ENCODE data around the gene BTBD8.

Gene BTBD8

DNA sequence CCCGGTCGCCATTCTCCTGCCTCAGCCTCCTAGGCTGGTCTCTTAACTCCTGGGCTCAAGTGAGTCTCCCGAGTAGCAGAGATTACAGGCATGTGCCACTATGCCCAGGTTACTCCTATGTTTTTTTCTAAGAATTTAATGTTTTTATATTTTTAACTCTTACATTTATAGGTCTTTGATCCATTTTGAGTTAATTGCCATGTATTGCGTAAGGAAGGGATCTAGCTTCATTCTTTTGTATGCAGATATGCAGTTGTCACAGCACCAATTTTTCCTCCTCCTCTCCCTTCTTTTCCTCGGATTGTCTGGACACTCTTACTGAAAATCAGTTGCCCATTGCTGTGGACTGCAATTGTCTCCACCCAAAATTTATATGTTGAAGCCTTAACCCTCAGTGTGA lies 11.5 kb downstream of the BTBD8 start:
- no peak for DNase-seq (ENCODE audit: low read depth in 3 of 3)

DNA sequence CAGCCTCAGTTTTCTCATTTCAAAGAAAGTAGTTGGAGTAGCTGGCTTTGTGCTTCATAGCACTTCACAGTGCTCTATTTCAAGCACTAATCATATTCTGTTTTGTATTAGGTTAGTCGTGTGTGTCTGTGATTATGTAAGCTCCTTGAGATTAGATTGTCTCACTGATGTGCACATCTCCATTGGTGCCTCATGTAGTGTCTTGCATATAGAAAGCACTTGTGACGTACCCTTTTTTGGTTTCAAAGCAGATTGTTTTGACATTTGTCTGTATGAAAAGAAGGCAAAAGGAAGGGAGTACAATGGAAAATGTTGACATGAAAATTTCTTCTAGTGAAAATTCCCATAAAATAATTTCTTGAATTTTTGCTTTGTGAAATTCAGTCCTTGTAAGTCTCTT lies 13.9 kb downstream of the BTBD8 start:
- no peak for DNase-seq (ENCODE audit: low read depth in 3 of 3)

DNA sequence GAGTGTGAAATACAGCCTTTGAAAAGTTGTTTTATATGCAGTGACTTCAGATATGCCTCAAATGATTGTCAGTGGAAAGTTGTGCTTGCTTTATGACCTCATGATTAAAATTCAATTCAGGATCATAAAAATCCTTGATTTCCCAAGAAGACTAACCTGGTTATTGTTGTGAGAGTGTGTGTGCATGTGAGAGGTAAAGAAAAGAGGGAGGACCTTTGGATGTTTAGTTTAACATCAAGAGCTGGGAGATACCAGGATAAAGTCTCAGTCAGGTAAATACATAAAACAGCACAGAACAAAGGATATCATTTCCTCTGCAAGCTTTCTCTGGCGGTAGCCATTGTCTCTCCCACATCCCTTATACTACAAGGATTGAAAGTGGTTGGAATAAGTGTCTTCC lies 14.4 kb downstream of the BTBD8 start:
- DNase-seq (ENCODE audit: low read depth in 3 of 3): no peak

DNA sequence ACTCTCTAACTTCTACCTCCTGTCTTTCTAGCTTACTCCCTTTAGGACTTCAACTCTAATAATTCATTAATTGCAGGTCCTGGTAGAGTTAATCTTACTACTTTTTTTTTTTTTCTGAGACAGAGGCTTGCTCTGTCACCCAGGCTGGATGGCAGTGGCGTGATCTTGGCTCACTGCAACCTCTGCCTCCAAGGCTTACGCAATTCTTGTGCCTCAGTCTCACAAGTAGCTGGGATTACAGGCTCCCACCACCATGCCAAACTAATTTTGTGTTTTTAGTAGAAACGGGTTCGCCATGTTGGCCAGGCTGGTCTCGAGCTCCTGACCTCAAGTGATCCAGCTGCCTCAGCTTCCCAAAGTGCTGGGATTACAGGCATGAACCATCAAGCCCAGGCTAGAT lies 15.7 kb downstream of the BTBD8 start:
- no peak for DNase-seq (ENCODE audit: low read depth in 3 of 3)

DNA sequence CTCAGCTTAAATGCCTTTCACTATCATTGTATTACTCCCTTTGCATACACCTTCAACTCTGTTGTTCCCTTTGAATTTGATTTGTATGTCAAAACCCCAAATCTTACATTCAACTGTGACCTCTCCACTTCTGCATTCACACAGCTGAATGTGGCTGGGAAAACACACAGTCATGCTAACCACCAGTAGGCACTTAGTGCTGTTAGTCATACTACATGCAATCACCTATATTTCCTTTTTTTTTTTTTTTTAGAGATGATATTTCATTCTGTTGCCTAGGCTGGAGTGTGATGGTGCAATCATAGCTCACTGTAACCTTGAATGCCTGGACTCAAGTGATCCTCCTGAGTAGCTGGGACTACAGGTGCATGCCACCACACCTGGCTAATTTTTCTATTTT lies 16.2 kb downstream of the BTBD8 start:
- DNase-seq (ENCODE audit: low read depth in 3 of 3): no peak

DNA sequence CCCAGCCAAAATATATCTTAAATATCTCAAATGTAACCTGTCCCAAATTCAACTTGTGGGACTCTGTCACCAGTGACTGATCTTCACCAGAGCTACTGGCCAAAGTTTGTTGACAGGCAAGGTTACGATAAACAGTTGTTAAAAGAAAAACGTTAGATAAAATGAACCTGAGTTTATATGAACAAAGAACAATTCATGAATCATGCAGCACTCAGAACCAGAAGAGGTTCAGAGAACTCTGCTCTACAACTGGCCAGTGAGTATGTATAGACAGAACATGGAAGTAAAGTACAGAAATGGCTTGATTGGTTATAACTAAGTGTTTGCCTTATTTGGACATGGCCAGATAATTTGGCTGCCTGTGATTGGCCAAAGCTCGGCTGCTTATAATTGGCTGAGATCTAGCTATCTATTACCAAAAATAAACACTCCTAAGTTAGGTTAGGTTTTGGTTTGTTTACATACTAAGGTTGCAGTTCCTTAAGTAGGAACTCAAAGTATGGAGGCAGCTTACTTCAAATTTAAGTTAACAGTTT lies 25.5 kb downstream of the BTBD8 start:
- DNase-seq (ENCODE audit: low read depth in 3 of 3): no peak

DNA sequence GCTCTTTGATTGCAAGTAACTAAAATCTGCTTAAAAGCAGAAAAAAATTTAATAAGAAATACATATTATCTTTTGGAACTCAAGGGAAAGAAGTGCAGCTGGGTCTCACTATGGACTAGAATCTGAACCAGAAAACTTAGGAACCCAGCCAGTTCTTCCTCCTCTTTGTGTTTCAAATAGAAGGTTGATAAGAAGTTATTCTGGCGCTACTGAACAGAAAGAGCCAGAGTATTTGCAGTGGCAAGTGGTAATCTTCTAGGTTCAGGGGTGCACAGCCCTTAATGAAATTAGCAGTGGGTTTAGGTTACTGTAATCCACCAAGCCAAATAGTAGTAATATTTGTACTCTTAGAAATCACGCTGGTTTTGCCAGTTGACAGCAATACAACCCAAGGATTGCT lies 28.5 kb downstream of the BTBD8 start:
- DNase-seq (ENCODE audit: low read depth in 3 of 3): no peak

DNA sequence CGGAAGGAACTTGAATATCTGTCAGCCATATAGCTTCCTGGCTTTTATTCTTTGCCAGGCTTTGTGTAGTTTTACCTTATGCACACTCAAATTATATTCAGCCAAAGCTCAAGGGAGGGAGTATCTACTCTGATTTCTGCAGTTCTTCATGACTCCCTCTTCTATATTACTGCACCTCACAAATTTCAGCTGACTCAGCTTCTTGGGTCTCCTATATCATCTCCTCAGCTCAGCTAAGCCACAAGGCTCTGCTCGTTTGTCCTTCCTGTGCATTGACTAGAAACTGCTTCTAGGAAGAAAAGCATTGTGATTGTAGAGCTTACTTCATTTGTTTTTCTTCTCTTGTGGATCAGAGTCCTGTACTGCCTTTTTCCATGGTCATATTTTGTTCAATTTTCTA lies 37.4 kb downstream of the BTBD8 start:
- DNase-seq (ENCODE audit: low read depth in 3 of 3): no peak

DNA sequence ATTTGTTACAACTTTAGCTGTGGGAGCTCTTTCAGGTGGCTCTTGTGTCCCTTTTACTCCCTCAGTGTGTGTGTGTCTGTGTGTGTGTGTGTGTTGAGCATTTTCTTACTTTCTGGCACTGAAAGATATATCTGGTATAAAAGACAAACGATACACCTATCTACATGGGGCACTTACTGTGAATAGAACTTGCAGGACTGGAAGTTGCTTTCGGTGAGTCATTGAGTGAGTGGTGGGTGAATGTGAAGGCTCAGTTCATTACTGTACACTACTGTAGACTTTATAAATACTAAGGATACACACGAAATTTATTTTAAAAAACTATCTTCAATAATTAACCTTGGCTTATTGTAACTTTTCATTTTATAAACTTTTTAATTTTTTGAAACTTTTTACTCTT lies 38.7 kb downstream of the BTBD8 start:
- no peak for DNase-seq (ENCODE audit: low read depth in 3 of 3)

DNA sequence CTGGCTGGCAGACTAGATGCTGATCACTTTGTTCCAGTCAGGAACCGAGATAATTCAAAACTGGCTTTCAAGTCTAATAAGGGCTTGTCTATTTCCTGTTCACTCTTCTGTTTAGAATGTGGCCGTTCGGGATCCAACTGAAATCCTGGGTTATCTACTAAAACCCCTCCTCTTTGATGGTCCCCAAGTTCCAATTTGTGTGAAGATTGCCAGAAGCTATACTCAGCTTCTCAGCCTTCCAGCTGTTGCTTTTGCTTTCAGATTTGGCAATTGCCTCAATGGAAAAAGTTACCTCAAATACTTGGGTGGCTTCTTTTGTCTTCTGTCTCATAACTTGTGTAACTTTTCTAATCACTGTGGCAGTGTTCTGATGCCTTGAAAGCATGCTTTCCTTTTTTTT lies 43.7 kb downstream of the BTBD8 start:
- no peak for DNase-seq (ENCODE audit: low read depth in 3 of 3)

DNA sequence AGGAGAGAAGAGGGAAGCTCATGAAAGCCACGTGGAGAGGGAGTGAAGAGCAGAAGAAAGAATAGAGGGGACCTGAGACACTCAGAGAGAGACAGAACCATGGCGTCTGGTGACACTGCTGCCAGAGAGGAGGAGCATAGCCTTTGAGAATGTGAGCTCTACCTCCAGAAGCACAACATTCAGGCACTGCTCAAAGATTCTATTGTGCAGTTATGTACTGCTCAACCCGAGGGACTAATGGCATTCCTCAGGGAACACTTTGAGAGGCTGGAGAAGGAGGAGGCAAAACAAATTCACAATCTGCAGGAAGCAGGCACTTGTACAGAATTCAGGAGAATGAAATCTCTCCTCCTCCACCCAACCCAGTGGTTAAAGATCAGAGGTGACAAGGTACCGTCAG lies 45.1 kb downstream of the BTBD8 start:
- no peak for DNase-seq (ENCODE audit: low read depth in 3 of 3)

DNA sequence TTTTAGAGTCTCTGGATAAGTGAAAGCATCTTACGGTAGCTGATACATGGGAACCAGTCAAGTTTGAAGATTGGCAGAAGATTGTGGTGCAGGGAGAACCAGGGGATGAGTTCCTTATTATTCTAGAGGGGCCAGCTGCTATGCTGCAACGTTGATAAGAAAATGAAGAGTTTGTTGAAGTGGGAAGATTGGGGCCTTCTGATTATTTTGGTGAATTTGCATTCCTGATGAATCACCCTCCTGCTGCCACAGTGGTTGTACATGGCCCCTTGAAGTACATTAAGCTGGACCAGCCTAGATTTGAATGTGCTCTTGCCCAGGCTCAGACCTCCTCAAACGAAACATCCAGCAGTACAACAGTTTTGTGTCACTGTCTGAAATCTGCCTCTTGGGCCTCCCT lies 45.9 kb downstream of the BTBD8 start:
- DNase-seq (ENCODE audit: low read depth in 3 of 3): no peak

DNA sequence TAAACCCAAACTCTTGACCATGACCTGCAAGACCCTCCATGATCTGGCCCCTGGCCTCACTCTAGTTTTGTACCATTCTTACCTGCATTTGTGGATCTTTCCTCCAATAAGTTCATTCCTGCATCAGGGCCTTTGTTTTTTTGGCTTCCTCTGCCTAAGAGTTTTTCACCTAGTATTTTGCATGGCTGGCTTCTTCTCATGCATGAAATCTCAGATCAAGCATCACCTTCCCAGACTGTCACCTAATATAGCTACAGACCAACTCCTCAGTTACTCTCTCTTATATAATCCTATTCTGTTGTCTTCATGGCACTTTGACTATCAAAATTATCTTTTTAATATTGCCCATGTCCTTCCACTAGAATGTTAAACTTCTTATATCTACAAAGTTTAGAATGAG lies 54.2 kb downstream of the BTBD8 start:
- DNase-seq (ENCODE audit: low read depth in 3 of 3): no peak

DNA sequence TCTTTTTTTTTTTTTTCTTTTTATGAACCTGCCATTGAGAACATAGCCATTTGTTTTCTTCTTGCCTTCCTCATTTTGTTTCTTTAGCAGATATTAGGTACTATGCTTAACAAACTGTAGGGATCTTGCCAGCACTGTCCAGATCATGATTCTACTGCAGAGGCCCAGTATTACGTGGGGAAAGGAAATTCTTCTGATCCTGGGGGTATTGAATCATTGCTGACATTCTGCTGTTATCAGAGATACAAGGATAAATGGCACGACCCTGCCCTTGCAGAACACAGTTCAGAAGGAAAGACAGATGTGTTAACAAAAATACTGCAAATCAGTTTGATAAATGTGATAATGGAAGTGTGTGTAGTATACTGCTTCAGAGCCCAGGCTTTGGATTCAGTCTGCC lies 56.2 kb downstream of the BTBD8 start:
- no peak for DNase-seq (ENCODE audit: low read depth in 3 of 3)

DNA sequence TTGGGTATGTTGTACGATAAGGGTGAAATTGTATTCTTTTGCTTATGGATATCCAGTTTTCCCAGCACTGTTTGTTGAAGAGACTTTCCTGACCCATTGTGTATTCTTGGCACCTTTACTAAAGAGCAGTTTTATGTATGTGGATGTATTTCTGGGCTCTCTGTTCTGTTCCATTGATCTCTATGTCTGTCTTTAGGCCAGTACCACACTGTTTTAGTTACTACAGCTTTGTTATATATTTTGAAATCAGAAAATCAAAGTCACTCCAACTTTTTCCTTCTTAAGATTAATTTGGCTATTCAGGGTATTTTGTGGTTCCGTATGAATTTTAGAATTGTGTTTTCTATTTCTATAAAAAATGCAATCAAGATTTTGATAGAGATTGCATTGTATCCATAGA lies 74.8 kb downstream of the BTBD8 start:
- no peak for DNase-seq (ENCODE audit: low read depth in 3 of 3)

DNA sequence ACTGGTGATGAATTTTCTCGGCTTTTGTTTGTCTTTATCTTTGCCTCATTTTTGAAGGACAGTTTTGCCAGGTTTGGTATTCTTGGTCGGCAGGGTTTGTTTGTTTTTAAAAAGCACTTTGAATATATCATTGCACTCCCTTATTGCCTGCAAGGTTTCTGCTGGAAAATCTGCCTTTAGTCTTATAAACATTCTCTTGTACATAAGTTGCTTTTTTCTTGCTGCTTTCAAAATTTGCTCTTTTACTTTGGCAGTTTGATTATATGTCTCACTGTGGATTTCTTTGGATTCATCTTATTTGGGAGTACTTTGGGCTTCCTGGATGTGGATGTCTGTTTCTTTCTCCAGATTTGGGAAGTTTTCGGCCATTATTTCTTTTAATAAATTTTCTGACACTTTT lies 79.4 kb downstream of the BTBD8 start:
- no peak for DNase-seq (ENCODE audit: low read depth in 3 of 3)

DNA sequence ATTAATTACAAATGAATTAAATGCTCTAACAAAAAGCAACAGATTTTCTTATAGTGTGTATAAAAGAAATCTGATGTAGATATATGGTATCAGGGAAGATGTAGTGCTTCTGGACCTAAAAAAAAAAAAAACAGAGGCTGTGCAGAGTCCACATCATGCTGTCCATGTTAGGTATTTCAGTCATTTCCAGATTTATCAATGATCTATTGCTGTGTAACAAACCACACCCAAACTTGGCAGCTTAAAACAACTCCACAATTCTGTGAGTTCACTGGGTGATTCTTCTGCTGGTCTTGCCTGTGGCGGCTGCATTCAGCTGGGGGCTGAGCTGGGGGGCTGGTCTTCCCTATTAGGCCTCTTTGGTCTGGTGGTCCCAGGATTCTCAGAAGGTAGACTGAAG lies 85.2 kb downstream of the BTBD8 start:
- no peak for DNase-seq (ENCODE audit: low read depth in 3 of 3)

DNA sequence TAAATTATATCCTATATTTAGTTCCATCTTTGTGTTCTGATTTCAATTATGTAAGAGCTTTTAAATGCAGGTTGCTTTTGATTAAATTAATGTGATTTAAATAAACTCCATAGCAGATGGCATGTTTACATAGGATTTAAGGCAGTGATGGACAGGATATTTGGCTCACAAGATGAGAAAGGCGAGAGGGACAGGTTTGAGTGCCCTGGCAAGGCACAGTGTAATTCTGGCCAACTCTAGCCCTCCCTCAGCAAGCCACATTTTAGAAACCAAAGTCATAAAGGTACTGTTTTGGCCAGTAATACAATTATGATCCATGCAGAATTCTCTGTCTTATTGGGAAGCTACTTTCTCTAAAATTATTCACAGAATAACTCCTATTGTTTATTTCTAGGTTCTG lies 87.0 kb downstream of the BTBD8 start:
- no peak for DNase-seq (ENCODE audit: low read depth in 3 of 3)

DNA sequence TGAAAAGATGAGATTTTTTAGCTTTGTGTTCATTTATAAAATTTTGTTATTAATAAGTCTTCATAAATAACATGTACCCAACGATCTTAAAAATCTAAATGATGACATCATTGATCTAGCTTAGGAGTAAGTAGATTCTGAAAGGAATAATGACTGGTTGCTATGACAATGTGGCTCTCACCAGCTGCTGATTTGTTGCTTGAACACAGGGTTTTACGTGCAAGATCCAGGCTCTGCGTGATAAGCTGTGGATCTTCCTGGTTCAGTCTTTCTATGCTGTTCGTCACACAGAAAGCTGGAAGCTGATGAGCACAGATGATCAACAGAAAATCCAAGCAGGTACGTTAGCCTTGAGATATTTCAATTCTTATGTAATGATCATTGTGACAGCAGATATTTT lies 88.5 kb downstream of the BTBD8 start:
- no peak for DNase-seq (ENCODE audit: low read depth in 3 of 3)

DNA sequence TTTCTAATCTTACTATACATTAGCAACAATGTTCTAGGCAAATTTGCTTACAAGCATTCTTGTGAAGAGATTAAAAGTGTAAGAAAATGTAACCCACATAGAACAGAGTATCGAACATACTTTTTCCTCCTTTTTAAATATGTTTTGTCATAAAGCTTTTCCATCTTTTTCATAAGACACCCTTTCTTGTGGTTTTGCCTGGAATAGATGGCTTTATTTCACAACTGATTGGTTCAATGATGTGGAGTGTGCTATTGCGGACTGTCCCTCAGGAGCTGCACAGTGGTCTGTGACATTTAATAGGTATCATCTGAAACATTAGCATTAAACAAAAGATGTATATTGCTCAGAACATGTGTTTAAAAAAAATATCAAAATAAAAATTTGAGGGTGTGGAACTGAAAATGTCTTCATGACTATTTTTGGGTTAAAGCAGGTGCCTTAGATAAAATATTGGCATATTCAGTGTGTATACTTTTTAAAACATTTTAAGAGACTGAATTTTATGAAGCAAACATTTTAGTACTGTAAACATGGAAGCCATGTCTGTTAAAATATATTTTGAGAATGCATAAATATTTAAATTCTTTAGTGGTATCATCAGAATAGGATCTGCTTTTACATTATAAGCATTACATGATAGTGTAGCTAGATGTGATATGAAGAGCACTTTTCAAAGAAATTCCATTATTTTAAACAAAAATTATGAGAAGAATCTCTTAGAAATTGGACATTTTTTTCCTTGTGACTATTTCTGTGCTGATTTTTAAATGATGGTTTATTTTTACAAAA lies 89.3 kb downstream of the BTBD8 start:
- DNase-seq (ENCODE audit: low read depth in 3 of 3): no peak

DNA sequence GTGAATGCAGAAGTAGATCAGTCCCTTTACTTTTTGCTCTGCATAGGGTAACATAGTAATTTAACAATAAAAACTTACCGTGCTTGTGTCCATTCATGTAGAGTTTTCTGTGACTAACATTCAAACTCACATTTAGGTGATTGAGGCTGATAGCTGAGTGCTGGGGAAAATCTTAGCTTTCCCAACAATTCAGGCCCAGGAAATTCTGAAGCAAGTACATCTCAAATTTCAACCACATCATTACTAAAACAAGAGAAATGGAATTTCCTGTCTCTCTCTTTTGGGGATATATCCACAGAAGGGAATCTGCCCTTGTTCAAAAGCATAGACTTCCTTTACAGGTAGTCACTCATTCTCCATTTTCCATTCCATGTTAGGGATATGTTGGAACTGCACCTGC lies 104.5 kb downstream of the BTBD8 start:
- DNase-seq (ENCODE audit: low read depth in 3 of 3): no peak

DNA sequence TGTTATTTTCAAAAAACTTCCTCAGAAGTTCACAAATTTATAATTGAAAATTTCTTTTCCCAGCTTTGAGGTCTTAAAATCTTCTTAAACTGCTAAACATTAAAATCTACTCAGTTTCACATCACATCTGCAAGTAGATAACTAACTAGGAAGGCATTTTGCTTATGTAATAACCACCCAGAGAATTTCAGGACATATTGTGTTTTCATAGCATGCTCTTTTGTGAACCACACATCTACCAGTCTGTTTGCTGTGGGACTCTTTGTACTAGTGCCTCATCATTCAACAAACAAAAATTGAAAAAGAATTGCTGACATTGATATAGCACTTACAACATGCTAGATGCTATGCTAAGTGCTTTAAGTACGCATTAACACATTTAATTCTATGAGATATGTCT lies 105.9 kb downstream of the BTBD8 start:
- no peak for DNase-seq (ENCODE audit: low read depth in 3 of 3)

DNA sequence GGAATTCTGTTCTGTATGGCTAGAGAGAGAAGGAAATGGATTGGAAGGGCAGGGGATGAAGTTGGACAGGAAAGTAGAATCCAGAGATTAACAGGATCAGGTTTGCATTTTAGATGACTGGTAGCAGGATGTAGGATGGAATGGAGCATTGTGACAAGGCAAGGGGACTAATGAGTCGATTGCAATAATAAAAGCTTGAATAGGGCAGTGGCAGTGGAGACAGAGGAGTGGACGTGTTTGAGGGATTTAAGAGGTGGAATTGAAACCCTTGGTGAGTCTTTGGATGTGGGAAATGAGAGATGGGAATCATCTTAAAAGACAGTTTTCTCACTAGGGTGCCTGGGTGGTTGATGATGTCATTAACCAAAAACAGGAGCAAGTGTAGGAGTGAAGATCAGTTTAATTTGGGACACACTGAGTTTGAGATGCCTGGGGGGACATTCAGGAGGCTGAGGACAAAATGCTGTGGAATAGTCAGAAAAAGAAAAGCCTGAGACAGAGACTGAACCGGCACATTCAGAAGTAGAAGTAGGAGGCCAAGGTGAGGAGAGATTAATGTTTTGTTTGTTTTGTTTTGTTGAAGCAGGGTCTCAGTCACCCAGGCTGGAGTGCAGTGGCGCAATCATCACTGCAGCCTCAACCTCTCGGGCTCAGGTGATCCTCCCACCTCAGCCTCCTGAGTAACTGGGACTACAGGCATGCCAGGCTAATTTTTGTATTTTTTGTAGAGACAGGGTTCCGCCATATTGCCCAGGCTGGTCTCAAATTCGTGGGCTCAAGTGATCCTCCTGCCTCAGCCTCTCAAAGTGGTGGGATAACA lies 108.5 kb downstream of the BTBD8 start:
- DNase-seq (ENCODE audit: low read depth in 3 of 3): no peak
